Mucosa of stomach (tissue), 1 donor: ENCODE data around the gene WSCD2.

Experiments used
- H3K27me3 ChIP-seq: one replicate; pipeline ENCODE4 v1.7.0; 2013; ENCODE audit warnings: mild to moderate bottlenecking, low read length; ENCODE audit not compliant: control insufficient read depth, insufficient read depth
- H3K36me3 ChIP-seq: one replicate; pipeline ENCODE4 v1.7.0; 2013; ENCODE audit warnings: low read length; ENCODE audit not compliant: control insufficient read depth, insufficient read depth
- H3K4me1 ChIP-seq: one replicate; pipeline ENCODE4 v1.7.0; 2013; ENCODE audit warnings: mild to moderate bottlenecking, low read length; ENCODE audit not compliant: control insufficient read depth, insufficient read depth
- H3K4me3 ChIP-seq: one replicate; pipeline ENCODE4 v1.7.0; 2013; ENCODE audit warnings: low read length
- H3K9ac ChIP-seq: one replicate; pipeline ENCODE4 v1.7.0; 2013; ENCODE audit warnings: mild to moderate bottlenecking, low read length, moderate library complexity
- H3K9me3 ChIP-seq: one replicate; pipeline ENCODE4 v1.7.0; 2013; ENCODE audit warnings: mild to moderate bottlenecking, low read length, moderate library complexity; ENCODE audit not compliant: control insufficient read depth
- donor health status: Pancreatic carcinoma.

WSCD2 gene

DNA sequence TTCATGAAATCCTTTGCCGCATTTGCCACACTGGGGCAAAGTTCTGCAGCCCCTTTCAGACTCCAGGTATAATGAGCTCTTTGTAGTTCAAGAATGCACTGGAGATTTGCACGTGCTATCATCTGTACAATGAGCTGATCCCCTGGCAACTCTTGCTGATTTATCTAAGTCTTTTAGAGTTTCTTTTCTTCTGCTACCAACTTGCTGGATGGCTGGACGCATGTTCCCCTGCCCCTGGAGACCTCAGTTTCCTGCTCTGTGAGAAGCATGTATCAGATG, 106.8 kb downstream of the WSCD2 start:
- Histone ChIP-seq H3K4me1 (no peaks in the 10 kb centered on the region), H3K9ac (no peak overlapping the region), H3K4me3 (no peak overlapping the region), H3K27me3 (peaks cover 4% of the 10 kb centered on the region), H3K36me3 (no peaks in the 10 kb centered on the region), H3K9me3 (no peaks in the 10 kb centered on the region)

GRCh38 chr12:108236366-108236765, 107.3 kb downstream of the WSCD2 start:
- Histone ChIP-seq H3K9me3 (no peaks in the 10 kb centered on the region), H3K36me3 (no peaks in the 10 kb centered on the region), H3K4me3 (no peak overlapping the region), H3K9ac (no peak overlapping the region), H3K4me1 (no peaks in the 10 kb centered on the region), H3K27me3 (peaks cover 4% of the 10 kb centered on the region)

GRCh38 chr12:108237272-108237671, 108.2 kb downstream of the WSCD2 start:
- H3K9me3 ChIP-seq = no peaks in the 10 kb centered on the region
- no peaks in the 10 kb centered on the region for H3K36me3 ChIP-seq
- no peak overlapping the region for H3K9ac ChIP-seq
- no peak overlapping the region for H3K4me3 ChIP-seq
- no peaks in the 10 kb centered on the region for H3K4me1 ChIP-seq
- peaks cover 4% of the 10 kb centered on the region for H3K27me3 ChIP-seq

GRCh38 chr12:108238474-108238873, 109.4 kb downstream of the WSCD2 start:
- Histone ChIP-seq H3K9me3 (no peaks in the 10 kb centered on the region), H3K27me3 (peaks cover 4% of the 10 kb centered on the region), H3K4me3 (no peak overlapping the region), H3K4me1 (no peaks in the 10 kb centered on the region), H3K36me3 (no peaks in the 10 kb centered on the region), H3K9ac (no peak overlapping the region)

DNA sequence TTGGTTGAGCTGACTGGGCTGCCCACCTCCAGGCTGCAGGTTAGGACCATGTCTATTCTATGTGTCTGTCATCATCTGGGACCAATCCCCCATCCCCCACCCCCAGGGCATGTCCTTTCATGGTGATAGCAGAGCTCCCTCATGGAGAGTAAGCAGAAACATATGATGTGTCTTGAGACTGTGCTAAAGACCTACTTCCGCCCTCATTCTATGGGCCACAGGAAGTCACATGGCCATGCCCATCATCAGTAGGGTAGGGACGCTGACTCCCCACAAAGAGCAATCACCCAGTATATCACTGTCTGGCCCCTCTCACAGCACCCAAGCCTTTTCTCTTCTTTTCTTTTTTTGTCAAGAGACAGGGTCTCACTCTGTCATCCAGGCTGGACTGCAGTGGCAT, 110.3 kb downstream of the WSCD2 start:
- Histone ChIP-seq H3K4me3 (no peak overlapping the region), H3K9ac (no peak overlapping the region), H3K27me3 (peaks cover 4% of the 10 kb centered on the region), H3K9me3 (no peaks in the 10 kb centered on the region), H3K36me3 (no peaks in the 10 kb centered on the region), H3K4me1 (no peaks in the 10 kb centered on the region)

DNA sequence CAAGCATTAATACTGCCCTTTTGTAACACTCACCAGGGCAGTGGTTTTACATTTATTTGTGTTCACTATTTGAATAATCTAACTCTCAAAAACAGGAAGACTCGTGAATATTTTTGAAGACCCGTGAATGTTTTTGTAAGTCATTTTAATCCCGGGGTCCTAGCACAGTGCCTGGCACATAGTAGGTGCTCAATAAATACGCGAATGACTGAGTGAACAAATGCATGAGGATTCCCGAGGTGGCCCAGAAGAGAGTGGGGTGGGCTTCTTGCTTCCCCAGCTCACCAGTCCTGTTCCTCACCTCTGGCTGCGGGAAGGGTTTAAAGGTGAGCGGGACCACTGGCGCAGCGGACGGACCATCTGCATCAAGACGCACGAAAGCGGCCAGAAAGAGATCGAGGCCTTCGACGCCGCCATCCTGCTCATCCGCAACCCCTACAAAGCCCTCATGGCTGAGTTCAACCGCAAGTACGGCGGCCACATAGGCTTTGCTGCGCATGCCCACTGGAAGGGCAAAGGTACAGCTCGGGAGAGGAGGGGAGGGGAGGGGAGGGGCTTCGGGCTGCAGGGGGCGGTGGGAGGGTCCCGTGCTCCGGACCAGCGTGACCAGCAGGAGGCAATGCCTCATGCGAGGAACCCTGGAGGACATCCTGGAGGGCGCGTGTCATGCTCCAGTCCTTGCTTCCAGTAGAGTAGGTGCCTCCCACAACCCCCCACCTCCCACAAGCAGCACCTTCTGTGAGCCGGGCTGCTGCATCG, 111.1 kb downstream of the WSCD2 start:
- Histone ChIP-seq H3K9ac (no peak overlapping the region), H3K27me3 (peaks cover 4% of the 10 kb centered on the region), H3K4me3 (no peak overlapping the region), H3K36me3 (no peaks in the 10 kb centered on the region), H3K4me1 (no peaks in the 10 kb centered on the region), H3K9me3 (no peaks in the 10 kb centered on the region)

- Histone ChIP-seq H3K4me1 (no peaks in the 10 kb centered on the region), H3K4me3 (no peak overlapping the region), H3K9me3 (no peaks in the 10 kb centered on the region), H3K27me3 (peaks cover 4% of the 10 kb centered on the region), H3K9ac (no peak overlapping the region), H3K36me3 (no peaks in the 10 kb centered on the region)
Observed at GRCh38 chr12:108240928-108241327, 111.8 kb downstream of the WSCD2 start.

DNA sequence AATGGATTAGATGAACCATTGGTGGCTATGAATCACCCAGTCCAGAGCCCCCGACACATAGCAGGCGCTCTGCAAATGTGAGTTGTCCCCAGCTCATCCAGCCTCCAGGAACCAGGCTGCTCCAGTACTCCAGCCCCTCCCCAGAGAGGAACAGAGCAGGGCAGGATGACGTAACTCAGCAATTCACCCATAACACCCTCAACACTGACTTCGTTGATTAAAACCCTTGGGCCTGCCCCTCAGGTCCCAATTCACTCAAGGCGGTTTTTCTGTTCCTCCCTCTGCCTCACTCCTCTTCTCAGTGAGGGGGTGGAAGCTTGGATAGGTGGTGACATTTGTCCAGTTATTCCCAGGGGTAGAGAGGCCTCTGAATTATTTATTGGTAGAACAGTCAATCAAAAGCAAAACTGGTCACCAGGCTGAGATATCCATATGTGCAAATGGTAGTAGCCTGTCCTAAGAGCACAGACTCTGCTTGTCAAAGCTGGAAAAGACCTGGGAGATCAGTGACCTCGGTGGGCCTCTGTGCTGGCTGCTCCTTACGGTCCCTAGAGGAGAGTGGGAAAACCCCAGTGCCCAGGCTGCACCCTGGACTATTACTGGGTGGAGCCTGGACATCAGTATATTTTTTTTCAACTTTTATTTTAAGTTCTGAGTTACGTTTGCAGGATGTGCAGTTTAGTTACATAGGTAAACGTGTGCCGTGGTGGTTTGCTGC, 113.1 kb downstream of the WSCD2 start:
- H3K9ac ChIP-seq = no peak overlapping the region
- H3K4me3 ChIP-seq = no peak overlapping the region
- H3K4me1 ChIP-seq = no peaks in the 10 kb centered on the region
- H3K27me3 ChIP-seq = peaks cover 4% of the 10 kb centered on the region
- H3K36me3 ChIP-seq = no peaks in the 10 kb centered on the region
- no peaks in the 10 kb centered on the region for H3K9me3 ChIP-seq

GRCh38 chr12:108247130-108247529, 118.0 kb downstream of the WSCD2 start:
- H3K27me3 ChIP-seq = no peaks in the 10 kb centered on the region
- no peaks in the 10 kb centered on the region for H3K9me3 ChIP-seq
- H3K4me1 ChIP-seq = no peaks in the 10 kb centered on the region
- no peaks in the 10 kb centered on the region for H3K36me3 ChIP-seq
- H3K9ac ChIP-seq = no peak overlapping the region
- no peak overlapping the region for H3K4me3 ChIP-seq

- Histone ChIP-seq H3K4me1 (no peaks in the 10 kb centered on the region), H3K36me3 (no peaks in the 10 kb centered on the region), H3K4me3 (no peak overlapping the region), H3K9ac (no peak overlapping the region), H3K27me3 (no peaks in the 10 kb centered on the region), H3K9me3 (no peaks in the 10 kb centered on the region)
Observed at GRCh38 chr12:108248011-108248410, 118.9 kb downstream of the WSCD2 start.

- H3K36me3 ChIP-seq = no peaks in the 10 kb centered on the region
- H3K9ac ChIP-seq = no peak overlapping the region
- H3K4me3 ChIP-seq = no peak overlapping the region
- no peaks in the 10 kb centered on the region for H3K4me1 ChIP-seq
- H3K9me3 ChIP-seq = no peaks in the 10 kb centered on the region
- no peaks in the 10 kb centered on the region for H3K27me3 ChIP-seq
Observed at GRCh38 chr12:108252523-108252922, 123.4 kb downstream of the WSCD2 start.

DNA sequence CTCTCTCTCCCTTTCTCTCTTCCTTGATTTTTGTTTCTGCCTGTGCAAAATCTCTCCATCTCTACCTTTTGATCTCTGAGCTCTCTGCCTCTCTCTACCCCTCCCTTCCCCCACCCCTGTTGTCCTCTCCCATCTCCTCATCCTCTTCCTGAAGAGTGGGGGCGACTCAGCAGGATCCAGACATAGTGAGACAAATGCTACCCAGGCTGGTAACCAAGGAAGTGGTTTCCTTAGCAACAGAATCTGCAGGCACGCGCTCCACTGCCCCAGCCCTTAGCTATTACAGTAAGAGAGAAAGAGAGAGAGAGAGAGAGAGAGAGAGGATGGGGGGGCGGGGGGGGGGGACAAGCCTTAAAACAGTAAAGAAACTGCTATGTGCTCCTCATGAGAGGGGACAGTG, 124.5 kb downstream of the WSCD2 start:
- no peaks in the 10 kb centered on the region for H3K27me3 ChIP-seq
- H3K9me3 ChIP-seq = no peaks in the 10 kb centered on the region
- H3K36me3 ChIP-seq = no peaks in the 10 kb centered on the region
- no peak overlapping the region for H3K9ac ChIP-seq
- no peaks in the 10 kb centered on the region for H3K4me1 ChIP-seq
- H3K4me3 ChIP-seq = no peak overlapping the region
